ENCODE measurements around the gene RHOJ. TPM values are rescaled to one million over a fixed set of nuclear protein-coding genes. Genes with fewer than 3 reads are reported as not detected.

The RHOJ gene
- total and polyA plus RNA-seq, 4 donors = 1.0 to 1.7 (median 1.2) TPM

GRCh38 chr14:63214417-63215196 lies 10.4 kb downstream of the RHOJ start:
- 73% methylated on average over 5 of the region's 5 CpGs for WGBS
- no peak overlapping the region for H3K27ac ChIP-seq (ENCODE audit: low read depth in 1 of 2, low read length in 2 of 2)

More at GRCh38 chr14:63214417-63215196, 10.4 kb downstream of the RHOJ start:
- TF ChIP-seq REST (IDR thresholded peaks at IDR 0.05) (no peak), GABPA (IDR thresholded peaks at IDR 0.05 in 1 of 2, conservative IDR thresholded peaks at IDR 0.05 in 1 of 2) (no peak), ZBTB33 (IDR thresholded peaks at IDR 0.05) (no peak), RXRA (IDR thresholded peaks at IDR 0.05) (no peak), JUND (IDR thresholded peaks at IDR 0.05) (no peak), CTCF (IDR thresholded peaks at IDR 0.05; ENCODE audit: low read depth, low read length, missing input control) (no peak), TAF1 (conservative IDR thresholded peaks at IDR 0.05) (no peak), SP1 (IDR thresholded peaks at IDR 0.05) (no peak), NR2F2 (IDR thresholded peaks at IDR 0.05) (no peak), MAX (IDR thresholded peaks at IDR 0.05) (no peak), EGR1 (IDR thresholded peaks at IDR 0.05; ENCODE audit: low read depth in 2 of 2) (no peak), HNF4A (conservative IDR thresholded peaks at IDR 0.05) (no peak), HNF4G (IDR thresholded peaks at IDR 0.05) (no peak), FOXA1 (IDR thresholded peaks at IDR 0.05) (no peak)
- Histone ChIP-seq H3K36me3 (ENCODE audit: control insufficient read depth in 4 of 4, insufficient read depth in 3 of 4, low read depth in 1 of 4, low read length in 3 of 4) (no peaks in the 10 kb centered on the region), H3K4me3 (ENCODE audit: low read depth in 1 of 3, low read length in 3 of 3) (no peak overlapping the region), H3K4me1 (ENCODE audit: control insufficient read depth in 4 of 4, insufficient read depth in 4 of 4, low read length in 3 of 4) (no peaks in the 10 kb centered on the region), H3K9ac (ENCODE audit: low read depth in 1 of 2, low read length in 2 of 2) (no peak overlapping the region), H3K27me3 (ENCODE audit: control insufficient read depth in 4 of 4, insufficient read depth in 4 of 4, low read length in 3 of 4) (peaks cover 0 to 3% (median 0%) of the 10 kb centered on the region in 4 donors), H3K9me3 (ENCODE audit: control insufficient read depth in 4 of 4, low read length in 3 of 4) (no peaks in the 10 kb centered on the region)
- DNase-seq (ENCODE audit: low spot score) = no peak

Measured in liver (tissue), 9 donors.